Fibroblast of lung (primary cell): Measurements from ENCODE around the gene IGFN1. TPM values are rescaled to one million over a fixed set of nuclear protein-coding genes. Genes with fewer than 3 reads are reported as not detected.

Experiments
- DNase-seq, 2 donors: peaks; one replicate each; pipeline versions ENCODE4 v3.0.0 to v3.0.0-alpha.2; 2010; ENCODE audit warnings: low read depth in 2 of 2
- H2AFZ ChIP-seq: 2 replicates; pipeline ENCODE4 v1.5.1; 2012; ENCODE audit warnings: low read length, control low read depth, inconsistent platforms
- H3K27ac ChIP-seq: 2 replicates; pipeline ENCODE4 v1.5.1; 2011; ENCODE audit warnings: low read length, control low read depth; ENCODE audit not compliant: insufficient read depth
- H3K27me3 ChIP-seq: 2 replicates; pipeline ENCODE4 v1.5.1; 2011; ENCODE audit warnings: mild to moderate bottlenecking, low read length; ENCODE audit not compliant: control insufficient read depth, insufficient read depth
- H3K36me3 ChIP-seq: 2 replicates; pipeline ENCODE4 v1.5.1; 2011; ENCODE audit warnings: low read length; ENCODE audit not compliant: control insufficient read depth, insufficient read depth
- H3K4me1 ChIP-seq: 2 replicates; pipeline ENCODE4 v1.5.1; 2011; ENCODE audit warnings: low read length; ENCODE audit not compliant: control insufficient read depth, insufficient read depth; ENCODE audit errors: extremely low read depth
- H3K4me2 ChIP-seq: 2 replicates; pipeline ENCODE4 v1.5.1; 2011; ENCODE audit warnings: low read length, control low read depth; ENCODE audit not compliant: insufficient read depth; ENCODE audit errors: extremely low read depth
- H3K4me3 ChIP-seq, 4 experiments: fragments of 200-600 bp in 1 of 4; sonication (generic) in 1 of 4; replicated peaks in 1 of 4; 2 replicates each; pipeline ENCODE4 v1.5.1; 2011 to 2016; ENCODE audit warnings: low read length in 4 of 4, low read depth in 3 of 4, mild to moderate bottlenecking in 3 of 4, control low read depth in 2 of 4, inconsistent platforms in 1 of 4, mixed read lengths in 1 of 4; ENCODE audit not compliant: insufficient read depth in 1 of 4; ENCODE audit errors: control extremely low read depth in 1 of 4
- H3K79me2 ChIP-seq: 2 replicates; pipeline ENCODE4 v1.5.1; 2012; ENCODE audit warnings: mild to moderate bottlenecking, low read length, inconsistent platforms; ENCODE audit not compliant: control insufficient read depth, insufficient read depth
- H3K9ac ChIP-seq: 2 replicates; pipeline ENCODE4 v1.5.1; 2011; ENCODE audit warnings: mild to moderate bottlenecking, low read length, control low read depth; ENCODE audit not compliant: insufficient read depth
- H3K9me3 ChIP-seq: 2 replicates; pipeline ENCODE4 v1.5.1; 2012; ENCODE audit warnings: low read depth, low read length; ENCODE audit not compliant: control insufficient read depth, insufficient read depth
- H4K20me1 ChIP-seq: 2 replicates; pipeline ENCODE4 v1.5.1; 2011; ENCODE audit warnings: low read length; ENCODE audit not compliant: control insufficient read depth, insufficient read depth; ENCODE audit errors: extremely low read depth
- CTCF ChIP-seq, 2 donors: IDR thresholded peaks in 1 of 2; conservative IDR thresholded peaks in 1 of 2; 1 replicate in 1 of 2; 2 replicates in 1 of 2; pipeline ENCODE4 v1.5.1; 2011 to 2012; ENCODE audit warnings: low read length in 2 of 2, control low read depth in 1 of 2, inconsistent platforms in 1 of 2, low read depth in 1 of 2, mild to moderate bottlenecking in 1 of 2
- EZH2 ChIP-seq: IDR thresholded peaks from 2 replicates; pipeline ENCODE4 v1.5.1; 2012; ENCODE audit warnings: low read length, control low read depth, mild to moderate bottlenecking; ENCODE audit errors: missing control alignments
- polyA plus RNA-seq, 2 donors: library from polyadenylated mRNA; depleted of rRNA in 1 of 2; stranded (reverse) in 1 of 2; unstranded in 1 of 2; fragments of >200 nt; gene quantifications; 2 replicates each; pipeline ENCODE4 v1.2.1, GENCODE V29; 2011 to 2012; ENCODE audit warnings: missing spikeins in 1 of 2
- total RNA-seq: library from RNA; depleted of rRNA; stranded (reverse); fragments of >200 nt; gene quantifications from 2 replicates; pipeline ENCODE4 v1.2.1, GENCODE V29; 2014

Gene IGFN1
- total and polyA plus RNA-seq, 2 donors (not counting 1 experiment from before 2014, with no cell fraction given) = 0.17 TPM; not detected in 1

DNA sequence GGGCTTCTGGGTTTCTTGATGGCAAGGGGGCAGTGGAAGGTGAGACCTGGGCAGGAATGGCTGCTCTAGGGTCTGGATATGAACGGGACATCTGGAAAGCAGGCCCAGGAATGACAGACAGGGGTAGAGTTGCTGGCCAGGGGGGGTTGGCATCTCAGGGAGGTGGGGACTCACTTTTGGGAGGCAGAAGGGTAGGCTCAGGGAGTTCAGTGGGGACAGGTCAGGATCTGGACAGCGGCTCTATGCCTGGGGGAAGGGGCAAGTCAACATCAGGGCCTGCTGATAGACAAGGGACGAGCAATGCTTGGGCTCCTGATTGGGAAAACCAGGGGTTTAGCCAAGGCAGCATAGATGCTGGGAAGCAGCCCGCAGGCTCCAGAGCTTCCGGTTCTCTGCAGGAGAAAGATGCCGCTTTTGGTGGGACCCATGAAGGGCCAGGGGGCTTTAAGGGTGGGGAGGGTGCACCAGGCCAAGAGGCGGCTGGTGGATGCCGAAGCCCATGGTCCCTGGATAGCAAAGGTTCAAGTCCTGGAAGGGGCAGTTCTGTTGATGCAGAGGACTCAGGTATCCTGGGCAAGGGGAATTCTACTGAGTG is 21.9 kb downstream of the IGFN1 start:
- Histone ChIP-seq H3K9me3 (no peaks in the 10 kb centered on the region), H3K27ac (no peak overlapping the region), H3K4me3 (no peak overlapping the region), H3K36me3 (no peaks in the 10 kb centered on the region), H2AFZ (no peak overlapping the region), H4K20me1 (no peaks in the 10 kb centered on the region), H3K9ac (no peak overlapping the region), H3K4me2 (no peak overlapping the region), H3K79me2 (no peaks in the 10 kb centered on the region), H3K4me1 (no peaks in the 10 kb centered on the region), H3K27me3 (peaks cover 14% of the 10 kb centered on the region)
- no peak for TF ChIP-seq EZH2
- no peak for TF ChIP-seq CTCF (conservative IDR thresholded peaks at IDR 0.05 in 1 of 2, IDR thresholded peaks at IDR 0.05 in 1 of 2; ENCODE audit: low read depth in 1 of 2, low read length in 2 of 2)
- DNase-seq = no peak

DNA sequence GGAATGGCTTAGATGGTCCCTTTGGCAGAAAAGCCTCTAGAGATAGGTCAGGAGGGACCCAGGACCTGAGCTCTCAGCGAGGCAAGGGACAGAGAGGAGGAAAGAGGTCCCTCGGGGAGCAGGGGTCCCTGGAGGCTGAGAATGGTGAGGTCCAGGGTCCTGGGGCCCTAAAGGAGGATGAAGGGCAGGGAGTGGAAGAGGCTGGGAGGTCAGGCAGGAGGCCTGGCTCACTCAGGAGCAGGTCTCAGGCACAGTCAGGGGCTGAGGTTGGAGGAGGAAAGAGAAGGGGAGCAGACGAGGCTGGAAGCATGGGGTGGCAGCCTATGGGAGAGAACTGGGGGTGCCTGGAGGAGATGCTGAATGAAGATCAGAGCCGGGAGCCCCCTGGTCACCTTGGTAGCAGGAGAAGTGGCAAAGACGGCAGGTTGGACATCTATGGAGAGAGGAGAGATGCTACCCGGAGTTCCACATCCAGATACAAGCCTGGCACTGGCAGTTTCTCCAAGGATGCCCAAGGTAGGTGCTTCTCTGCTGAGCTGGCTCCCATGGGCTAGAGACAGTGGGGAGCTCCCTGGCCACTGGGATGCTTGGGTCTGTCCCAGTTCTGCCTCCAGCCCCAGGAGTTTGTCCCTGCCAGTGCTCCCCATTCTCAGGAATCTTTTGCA is 22.6 kb downstream of the IGFN1 start:
- Histone ChIP-seq H3K4me3 (no peak overlapping the region), H4K20me1 (no peaks in the 10 kb centered on the region), H3K9ac (no peak overlapping the region), H3K4me2 (no peak overlapping the region), H3K36me3 (no peaks in the 10 kb centered on the region), H3K9me3 (no peaks in the 10 kb centered on the region), H3K79me2 (no peaks in the 10 kb centered on the region), H3K27ac (no peak overlapping the region), H3K4me1 (no peaks in the 10 kb centered on the region), H2AFZ (no peak overlapping the region), H3K27me3 (peaks cover 14% of the 10 kb centered on the region)
- DNase-seq = no peak
- no peak for TF ChIP-seq EZH2

- Histone ChIP-seq H3K79me2 (no peaks in the 10 kb centered on the region), H3K27ac (no peak overlapping the region), H2AFZ (no peak overlapping the region), H3K4me3 (no peak overlapping the region), H3K27me3 (peaks cover 9% of the 10 kb centered on the region), H3K36me3 (no peaks in the 10 kb centered on the region), H4K20me1 (no peaks in the 10 kb centered on the region), H3K9ac (no peak overlapping the region), H3K4me2 (no peak overlapping the region), H3K9me3 (no peaks in the 10 kb centered on the region), H3K4me1 (no peaks in the 10 kb centered on the region)
- no peak for DNase-seq
- TF ChIP-seq CTCF (conservative IDR thresholded peaks at IDR 0.05 in 1 of 2, IDR thresholded peaks at IDR 0.05 in 1 of 2; ENCODE audit: low read depth in 1 of 2, low read length in 2 of 2) = no peak
- TF ChIP-seq EZH2 = no peak
These were observed 23.3 kb downstream of the IGFN1 start for GRCh38 chr1:201213926-201214325.
